Thymus (tissue), 14 donors: ENCODE data around the gene MRGPRF. TPM values are rescaled to one million over a fixed set of nuclear protein-coding genes. Genes with fewer than 3 reads are reported as not detected.

Source experiments
- DNase-seq, 9 donors: peaks; one replicate each; pipeline ENCODE4 v3.0.0-alpha.2; 2013; ENCODE audit warnings: low spot score in 9 of 9, low read depth in 6 of 9, missing footprints in 1 of 9
- H3K27ac ChIP-seq, 2 donors: one replicate each; pipeline ENCODE4 v1.5.1; 2013; ENCODE audit warnings: control low read depth in 1 of 2, low read depth in 1 of 2, low read length in 1 of 2, mild to moderate bottlenecking in 1 of 2, moderate library complexity in 1 of 2
- H3K27me3 ChIP-seq, 2 donors: one replicate each; pipeline ENCODE4 v1.5.1; 2013; ENCODE audit warnings: low read length in 1 of 2; ENCODE audit not compliant: control insufficient read depth in 2 of 2, insufficient read depth in 1 of 2
- H3K36me3 ChIP-seq, 2 donors: one replicate each; pipeline ENCODE4 v1.5.1; 2013; ENCODE audit warnings: low read length in 1 of 2, mild to moderate bottlenecking in 1 of 2, moderate library complexity in 1 of 2; ENCODE audit not compliant: control insufficient read depth in 2 of 2, insufficient read depth in 2 of 2
- H3K4me1 ChIP-seq, 2 donors: one replicate each; pipeline ENCODE4 v1.5.1; 2013; ENCODE audit warnings: low read length in 2 of 2; ENCODE audit not compliant: control insufficient read depth in 2 of 2, insufficient read depth in 2 of 2
- H3K4me3 ChIP-seq, 2 donors: one replicate each; pipeline ENCODE4 v1.5.1; 2013; ENCODE audit warnings: low read length in 2 of 2, control low read depth in 1 of 2, mild to moderate bottlenecking in 1 of 2
- H3K9me3 ChIP-seq, 2 donors: one replicate each; pipeline ENCODE4 v1.5.1; 2013; ENCODE audit warnings: low read length in 1 of 2, mild to moderate bottlenecking in 1 of 2; ENCODE audit not compliant: control insufficient read depth in 2 of 2, insufficient read depth in 1 of 2
- WGBS: extraction: QIAGEN DNeasy Blood & Tissue Kit; methylation state at CpG from one replicate; pipeline ENCODE4 v1.1.7; 2013; 5-methylcytosine and 5-hydroxymethylcytosine counted together
- long read RNA-seq, 10 donors: transcript quantifications; one replicate each; lab custom pipeline, GENCODE V29; 2026
- polyA plus RNA-seq: library from polyadenylated mRNA; stranded (reverse); fragments of 200-250 nt; gene quantifications from one replicate; pipeline ENCODE4 v1.2.3, GENCODE V29; 2013
- total RNA-seq: library from RNA; stranded (reverse); fragments of 120-200 nt; gene quantifications from one replicate; pipeline ENCODE4 v1.2.4, GENCODE V29; 2013
- donor health status: healthy.

The MRGPRF gene
- total RNA-seq: 0.57 TPM
- 4.7 TPM for polyA plus RNA-seq
- long read RNA-seq, donor 1: 0 reads
- long read RNA-seq, donor 2: 0 reads
- long read RNA-seq, donor 3: 0 reads
- long read RNA-seq, donor 4: 0 reads
- long read RNA-seq, donor 5, partial matches to known transcripts: 0 of 2 reads
- long read RNA-seq, donor 5, other reads (novel, unspliced or antisense): 0 of 2 reads
- long read RNA-seq, donor 6: 0 reads
- long read RNA-seq, donor 7: 0 reads
- long read RNA-seq, donor 8: 0 reads
- long read RNA-seq, donor 9: 0 reads
- long read RNA-seq, donor 10, partial matches to known transcripts: 0 of 1 reads
- long read RNA-seq, donor 10, other reads (novel, unspliced or antisense): 0 of 1 reads

GRCh38 chr11:69013009-69013951 lies at the start of gene MRGPRF:
TSS of gene MRGPRF (minus strand) at chr11:69013246. CDS start at chr11:69009901, 3,345 bp downstream.
- Histone ChIP-seq H3K36me3 (no peaks in the 10 kb centered on the region), H3K27me3 (peaks cover 50 to 77% of the 10 kb centered on the region in 2 donors), H3K27ac (no peak within 1 kb of the TSS), H3K4me3 (no peak within 1 kb of the TSS), H3K4me1 (no peaks in the 10 kb centered on the region), H3K9me3 (no peaks in the 10 kb centered on the region)
- 12% methylated on average over 43 of the region's 43 CpGs for WGBS
- DNase-seq: no peak

- Histone ChIP-seq H3K4me3 (no peak overlapping the region), H3K9me3 (no peaks in the 10 kb centered on the region), H3K27ac (no peak overlapping the region), H3K27me3 (no peaks in the 10 kb centered on the region), H3K4me1 (no peaks in the 10 kb centered on the region), H3K36me3 (peaks cover 9 to 43% of the 10 kb centered on the region in 2 donors)
- DNase-seq: no peak
- 98% methylated on average over 15 of the region's 15 CpGs for WGBS
These were observed 49.3 kb upstream of the MRGPRF start for GRCh38 chr11:69062169-69062855.

- DNase-seq: no peak
- Histone ChIP-seq H3K27me3 (no peaks in the 10 kb centered on the region), H3K36me3 (peaks cover 9 to 44% of the 10 kb centered on the region in 2 donors), H3K4me3 (no peak overlapping the region), H3K27ac (no peak overlapping the region), H3K9me3 (no peaks in the 10 kb centered on the region), H3K4me1 (no peaks in the 10 kb centered on the region)
- 95% methylated on average over 4 of the region's 4 CpGs for WGBS
These were observed 48.6 kb upstream of the MRGPRF start for GRCh38 chr11:69061713-69062053.

- H3K27ac ChIP-seq: no peak overlapping the region
- H3K36me3 ChIP-seq: peaks cover 9 to 44% of the 10 kb centered on the region in 2 donors
- H3K4me1 ChIP-seq: peaks cover 0 to 2% of the 10 kb centered on the region in 2 donors
- H3K27me3 ChIP-seq: no peaks in the 10 kb centered on the region
- H3K9me3 ChIP-seq: no peaks in the 10 kb centered on the region
- no peak overlapping the region for H3K4me3 ChIP-seq
- no peak for DNase-seq
- WGBS: 94% methylated on average over 25 of the region's 25 CpGs
These were observed 48.0 kb upstream of the MRGPRF start for GRCh38 chr11:69060806-69061712.

GRCh38 chr11:69059985-69060384 lies 46.9 kb upstream of the MRGPRF start:
- H3K27ac ChIP-seq: no peak overlapping the region
- peaks cover 0 to 9% of the 10 kb centered on the region in 2 donors for H3K4me1 ChIP-seq
- WGBS: 96% methylated on average over 12 of the region's 12 CpGs
- H3K36me3 ChIP-seq: peaks cover 11 to 53% of the 10 kb centered on the region in 2 donors
- H3K9me3 ChIP-seq: no peaks in the 10 kb centered on the region
- no peak overlapping the region for H3K4me3 ChIP-seq
- DNase-seq: no peak
- no peaks in the 10 kb centered on the region for H3K27me3 ChIP-seq

- Histone ChIP-seq H3K27ac (no peak overlapping the region), H3K4me3 (no peak overlapping the region), H3K36me3 (peaks cover 15 to 56% of the 10 kb centered on the region in 2 donors), H3K27me3 (no peaks in the 10 kb centered on the region), H3K4me1 (peaks cover 0 to 13% of the 10 kb centered on the region in 2 donors), H3K9me3 (no peaks in the 10 kb centered on the region)
- DNase-seq: no peak
- 98% methylated on average over 7 of the region's 7 CpGs for WGBS
These were observed 46.4 kb upstream of the MRGPRF start for GRCh38 chr11:69059429-69059828.

- 92% methylated on average over 23 of the region's 23 CpGs for WGBS
- no peak for DNase-seq
- Histone ChIP-seq H3K4me1 (peaks cover 0 to 20% of the 10 kb centered on the region in 2 donors), H3K27ac (no peak overlapping the region), H3K9me3 (no peaks in the 10 kb centered on the region), H3K27me3 (no peaks in the 10 kb centered on the region), H3K36me3 (peaks cover 15 to 59% of the 10 kb centered on the region in 2 donors), H3K4me3 (no peak overlapping the region)
These were observed 45.6 kb upstream of the MRGPRF start for GRCh38 chr11:69058511-69059270.

- Histone ChIP-seq H3K4me3 (no peak overlapping the region), H3K36me3 (peaks cover 11 to 53% of the 10 kb centered on the region in 2 donors)
- no peak for DNase-seq
These were observed 44.8 kb upstream of the MRGPRF start for GRCh38 chr11:69057801-69058200.

More at GRCh38 chr11:69057801-69058200, 44.8 kb upstream of the MRGPRF start:
- 92% methylated on average over 14 of the region's 14 CpGs for WGBS
- Histone ChIP-seq H3K4me1 (peaks cover 5 to 29% of the 10 kb centered on the region in 2 donors), H3K9me3 (no peaks in the 10 kb centered on the region), H3K27ac (no peak overlapping the region), H3K27me3 (no peaks in the 10 kb centered on the region)
